ENCODE measurements around the gene LMF1.

LMF1 gene

DNA sequence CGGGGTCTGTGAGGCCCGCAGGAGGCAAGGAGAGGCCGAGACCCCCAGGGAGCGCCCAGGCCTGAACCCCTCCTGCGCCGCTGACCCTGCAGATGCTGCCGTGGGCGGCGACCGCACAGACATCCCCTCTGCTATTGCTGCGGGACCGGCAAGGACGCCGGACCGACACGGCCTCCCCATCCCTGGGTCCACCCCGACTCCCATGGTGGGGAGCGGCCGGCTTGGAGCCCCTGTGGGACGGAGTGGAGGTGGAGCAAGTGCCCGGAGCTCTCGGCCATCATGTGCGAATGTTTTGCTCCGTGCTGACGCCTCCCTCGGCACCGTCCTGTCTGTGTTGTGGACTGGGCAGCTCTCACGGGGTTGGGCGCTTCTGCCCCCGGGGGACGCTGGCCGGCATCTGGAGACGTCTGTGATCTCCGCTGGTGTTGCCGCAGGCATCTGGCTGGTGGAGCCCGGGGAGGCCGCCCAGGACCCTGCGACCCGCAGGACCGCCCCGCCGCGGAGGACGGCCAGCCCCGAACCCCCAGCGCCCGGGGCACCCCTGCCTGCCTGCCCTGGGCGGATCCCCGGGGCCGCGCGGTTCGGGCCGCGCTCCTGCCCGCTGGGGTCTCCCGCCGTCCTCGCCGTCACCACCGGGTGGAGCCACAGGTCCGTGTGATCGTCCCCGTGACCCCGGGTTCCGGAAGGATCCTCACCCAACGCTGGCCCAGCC is 157.4 kb downstream of the LMF1 start:
- DNase-seq (ENCODE audit: low spot score), result peak; percentile 26

GRCh38 chr16:808085-808386 is 162.7 kb downstream of the LMF1 start:
- no peak for DNase-seq (ENCODE audit: low spot score)

DNA sequence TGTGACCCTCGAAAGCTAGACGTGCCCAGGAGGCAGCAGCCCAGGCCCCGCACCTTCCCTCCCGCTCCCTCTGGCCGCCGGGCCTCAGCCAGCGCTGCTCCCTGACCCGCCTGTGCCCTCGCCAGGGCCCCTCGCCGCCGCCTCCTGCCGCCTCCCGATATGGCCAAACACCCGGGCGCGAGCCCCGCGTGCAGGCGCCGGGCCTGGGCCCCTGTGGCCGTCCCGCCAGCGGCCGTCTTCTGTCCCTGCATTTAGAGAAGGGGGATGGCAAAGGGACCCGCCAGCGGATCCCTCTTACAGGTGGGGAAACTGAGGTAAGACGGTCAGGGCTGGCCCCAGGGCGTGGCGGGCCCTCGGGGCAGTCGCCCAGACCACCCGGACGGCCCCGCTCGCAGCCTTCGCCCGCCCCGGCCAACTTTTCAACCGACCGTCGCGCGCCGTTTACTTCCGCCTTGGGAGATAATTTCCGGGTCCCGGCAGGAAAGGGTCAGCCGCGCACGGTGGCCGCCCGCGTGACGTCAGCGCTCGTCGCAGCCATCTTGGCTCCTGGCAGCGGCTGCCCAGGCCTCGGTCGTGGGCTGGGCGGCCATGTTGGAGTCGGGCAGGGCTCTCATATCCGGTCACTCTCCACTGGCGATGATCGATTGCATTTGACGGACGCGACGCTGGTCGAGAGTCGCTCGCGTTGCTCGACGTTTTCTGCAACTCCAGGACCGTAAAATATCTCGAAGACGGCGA is 163.3 kb downstream of the LMF1 start:
- DNase-seq (ENCODE audit: low spot score), result peak; percentile 89

DNA sequence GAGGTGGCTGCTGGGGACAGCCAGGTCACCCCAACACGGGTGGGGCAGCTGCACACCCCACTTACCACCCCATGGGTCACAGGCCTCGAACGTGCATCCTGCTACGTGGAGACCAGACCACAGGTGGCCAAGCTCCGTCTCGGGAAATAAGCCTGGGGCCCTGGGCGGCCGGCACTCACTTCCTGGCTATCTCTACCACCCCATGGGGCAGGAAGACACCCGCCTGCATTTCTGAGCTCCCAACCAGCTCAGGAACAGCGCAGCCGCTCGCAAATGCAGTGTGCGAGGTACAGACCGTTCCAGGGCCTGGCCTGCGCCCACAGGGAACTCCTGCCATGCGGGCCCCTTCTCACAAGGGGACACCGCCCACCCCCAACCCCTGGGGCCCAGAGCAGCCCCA is 165.3 kb downstream of the LMF1 start:
- DNase-seq (ENCODE audit: low spot score), result no peak

DNA sequence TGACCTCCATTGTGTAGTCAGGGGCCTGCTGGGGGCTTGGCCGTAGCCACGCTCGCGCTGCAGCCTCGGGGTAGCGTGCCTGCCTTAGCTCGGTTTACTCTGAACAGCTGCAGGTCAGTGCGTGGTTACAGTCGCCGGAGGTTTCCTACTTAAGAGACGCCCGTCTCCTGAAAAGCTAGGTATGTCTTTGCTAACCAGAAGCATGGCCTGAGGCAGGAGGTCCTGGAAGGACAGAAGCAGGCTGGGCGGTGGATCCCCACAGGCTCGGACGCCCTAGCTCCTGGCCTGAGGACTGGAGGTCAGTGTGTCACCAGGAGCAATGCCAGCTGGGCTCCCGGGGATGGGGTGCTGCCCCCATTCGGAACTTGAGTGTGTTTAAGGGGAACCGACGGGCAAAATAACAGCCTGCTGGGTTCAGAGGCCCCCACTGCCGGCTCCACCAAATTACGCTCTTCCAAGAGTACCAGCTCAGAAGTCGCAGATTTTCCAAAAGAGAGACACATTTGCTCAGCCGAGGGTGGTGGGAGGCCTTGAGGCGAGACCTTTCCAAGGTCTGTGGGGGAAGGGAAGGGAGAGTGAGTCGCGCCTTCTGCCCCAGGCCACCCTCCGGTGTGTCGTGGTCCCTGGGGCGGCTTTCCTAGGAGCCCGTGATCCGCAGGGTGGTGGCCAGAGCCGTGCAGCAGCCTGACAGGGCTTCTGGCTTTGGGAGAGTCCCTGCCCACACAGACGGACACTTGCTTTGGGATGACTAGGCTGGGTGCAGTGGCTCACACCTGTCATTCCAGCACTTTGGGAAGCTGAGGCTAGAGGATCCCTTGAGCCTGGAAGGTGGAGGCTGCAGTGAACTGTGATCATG is 166.4 kb downstream of the LMF1 start:
- DNase-seq (ENCODE audit: low spot score), result no peak

DNA sequence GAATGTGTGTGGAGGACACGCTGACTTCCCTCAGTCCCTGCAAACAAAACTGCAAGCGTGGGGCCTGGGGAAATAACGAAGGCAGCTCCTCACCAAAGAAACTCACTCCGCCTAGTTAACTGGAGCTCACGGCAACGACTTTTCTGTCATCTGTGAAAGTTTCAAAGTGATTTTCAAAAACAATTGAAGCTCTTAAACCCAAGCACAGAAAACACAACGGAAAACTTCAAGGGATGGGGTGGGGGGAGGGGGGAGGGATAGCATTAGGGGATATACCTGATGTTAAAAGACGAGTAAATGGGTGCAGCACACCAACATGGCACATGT is 167.1 kb downstream of the LMF1 start:
- DNase-seq (ENCODE audit: low spot score), result no peak
